GM12878 (cell line): ENCODE measurements around the gene HYI.

ENCODE experiments used
- BHLHE40 ChIP-seq, 2 experiments: fragments of 450-650 bp in 1 of 2; IDR thresholded peaks; 2 replicates each; pipeline ENCODE4 v1.6.1; 2011 to 2017; ENCODE audit warnings: low read depth in 2 of 2, borderline replicate concordance in 1 of 2, improper control_type of control experiment in 1 of 2, low read length in 1 of 2, mild to moderate bottlenecking in 1 of 2
- CEBPB ChIP-seq, 2 experiments: fragments of 150-350 bp in 1 of 2; IDR thresholded peaks; 2 replicates each; pipeline ENCODE4 v1.6.1; 2012 to 2014; ENCODE audit warnings: low read depth in 2 of 2, low read length in 2 of 2, borderline replicate concordance in 1 of 2, inconsistent platforms in 1 of 2
- EGR1 ChIP-seq, 2 experiments: IDR thresholded peaks; 1 replicate in 1 of 2; 2 replicates in 1 of 2; pipeline ENCODE4 v1.6.1; 2011 to 2012; ENCODE audit warnings: low read depth in 2 of 2, low read length in 2 of 2, borderline replicate concordance in 1 of 2, mild to moderate bottlenecking in 1 of 2, moderate library complexity in 1 of 2
- EZH2 ChIP-seq: IDR thresholded peaks from 2 replicates; pipeline ENCODE4 v1.6.1; 2012; ENCODE audit warnings: low read depth, mild to moderate bottlenecking, control low read depth, inconsistent platforms, low read length, borderline replicate concordance; ENCODE audit not compliant: control insufficient read depth
- GABPA ChIP-seq: IDR thresholded peaks from 2 replicates; pipeline ENCODE4 v1.6.1; 2014; ENCODE audit warnings: antibody characterized with exemption, low read depth, mild to moderate bottlenecking, inconsistent platforms
- JUND ChIP-seq: IDR thresholded peaks from 2 replicates; pipeline ENCODE4 v1.6.1; 2012; ENCODE audit warnings: low read depth, mild to moderate bottlenecking, low read length, improper control_type of control experiment, moderate library complexity
- NFYB ChIP-seq: IDR thresholded peaks from 2 replicates; pipeline ENCODE4 v1.6.1; 2011; ENCODE audit warnings: low read depth, mild to moderate bottlenecking, low read length, improper control_type of control experiment, moderate library complexity; ENCODE audit not compliant: insufficient read depth
- RAD21 ChIP-seq: IDR thresholded peaks from 2 replicates; pipeline ENCODE4 v1.6.1; 2011; ENCODE audit warnings: mild to moderate bottlenecking, low read depth, low read length, moderate library complexity; ENCODE audit not compliant: insufficient read depth
- RB1 ChIP-seq: fragments of 450-650 bp; formaldehyde crosslinking; IDR thresholded peaks from 2 replicates; pipeline ENCODE4 v1.6.1; 2017; ENCODE audit warnings: mild to moderate bottlenecking, borderline replicate concordance
- SIN3A ChIP-seq: IDR thresholded peaks from 2 replicates; pipeline ENCODE4 v1.6.1; 2012; ENCODE audit warnings: low read depth, low read length, improper control_type of control experiment
- SIX5 ChIP-seq: IDR thresholded peaks from 2 replicates; pipeline ENCODE4 v1.6.1; 2011; ENCODE audit warnings: mild to moderate bottlenecking, low read depth, low read length, moderate library complexity; ENCODE audit not compliant: severe bottlenecking
- SMC3 ChIP-seq: IDR thresholded peaks from 2 replicates; pipeline ENCODE4 v1.6.1; 2011; ENCODE audit warnings: low read length, improper control_type of control experiment, borderline replicate concordance
- TF ChIP-seq, protein P1 (sequence below): IDR thresholded peaks from 2 replicates; pipeline ENCODE4 v1.6.1; 2012; ENCODE audit warnings: mild to moderate bottlenecking, low read depth, low read length

DNA sequence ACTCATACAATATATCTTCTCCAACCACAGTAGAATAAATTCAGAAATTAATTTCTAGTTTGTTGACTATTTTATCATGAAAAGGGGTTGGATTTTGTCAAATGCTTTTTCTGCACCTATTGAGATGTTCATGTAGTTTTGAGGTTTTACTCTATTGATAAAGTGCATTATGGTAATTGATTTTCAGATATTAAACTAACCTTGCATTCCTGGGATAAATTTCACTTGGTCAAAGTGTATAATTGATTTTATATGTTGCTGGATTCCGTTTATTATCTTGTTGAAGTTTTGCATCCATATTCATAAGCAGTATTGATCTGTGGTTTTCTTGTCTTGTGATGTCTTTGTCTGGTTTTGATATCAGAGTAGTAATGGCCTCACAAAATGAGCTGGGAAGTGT, 34.4 kb upstream of the HYI start:
- TF ChIP-seq BHLHE40 (IDR thresholded peaks at IDR 0.05; ENCODE audit: borderline replicate concordance in 1 of 2, low read depth in 2 of 2, low read length in 1 of 2) (no peak), SIN3A (no peak), NFYB (no peak), RB1 (no peak), EZH2 (no peak), JUND (no peak), GABPA (no peak), SIX5 (no peak), EGR1 (IDR thresholded peaks at IDR 0.05; ENCODE audit: borderline replicate concordance in 1 of 2, low read depth in 2 of 2, low read length in 2 of 2) (no peak), RAD21 (no peak), SMC3 (no peak), CEBPB (IDR thresholded peaks at IDR 0.05; ENCODE audit: borderline replicate concordance in 1 of 2, low read depth in 2 of 2, low read length in 2 of 2) (no peak)
- TF ChIP-seq, protein P1, sequence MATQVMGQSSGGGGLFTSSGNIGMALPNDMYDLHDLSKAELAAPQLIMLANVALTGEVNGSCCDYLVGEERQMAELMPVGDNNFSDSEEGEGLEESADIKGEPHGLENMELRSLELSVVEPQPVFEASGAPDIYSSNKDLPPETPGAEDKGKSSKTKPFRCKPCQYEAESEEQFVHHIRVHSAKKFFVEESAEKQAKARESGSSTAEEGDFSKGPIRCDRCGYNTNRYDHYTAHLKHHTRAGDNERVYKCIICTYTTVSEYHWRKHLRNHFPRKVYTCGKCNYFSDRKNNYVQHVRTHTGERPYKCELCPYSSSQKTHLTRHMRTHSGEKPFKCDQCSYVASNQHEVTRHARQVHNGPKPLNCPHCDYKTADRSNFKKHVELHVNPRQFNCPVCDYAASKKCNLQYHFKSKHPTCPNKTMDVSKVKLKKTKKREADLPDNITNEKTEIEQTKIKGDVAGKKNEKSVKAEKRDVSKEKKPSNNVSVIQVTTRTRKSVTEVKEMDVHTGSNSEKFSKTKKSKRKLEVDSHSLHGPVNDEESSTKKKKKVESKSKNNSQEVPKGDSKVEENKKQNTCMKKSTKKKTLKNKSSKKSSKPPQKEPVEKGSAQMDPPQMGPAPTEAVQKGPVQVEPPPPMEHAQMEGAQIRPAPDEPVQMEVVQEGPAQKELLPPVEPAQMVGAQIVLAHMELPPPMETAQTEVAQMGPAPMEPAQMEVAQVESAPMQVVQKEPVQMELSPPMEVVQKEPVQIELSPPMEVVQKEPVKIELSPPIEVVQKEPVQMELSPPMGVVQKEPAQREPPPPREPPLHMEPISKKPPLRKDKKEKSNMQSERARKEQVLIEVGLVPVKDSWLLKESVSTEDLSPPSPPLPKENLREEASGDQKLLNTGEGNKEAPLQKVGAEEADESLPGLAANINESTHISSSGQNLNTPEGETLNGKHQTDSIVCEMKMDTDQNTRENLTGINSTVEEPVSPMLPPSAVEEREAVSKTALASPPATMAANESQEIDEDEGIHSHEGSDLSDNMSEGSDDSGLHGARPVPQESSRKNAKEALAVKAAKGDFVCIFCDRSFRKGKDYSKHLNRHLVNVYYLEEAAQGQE = no peak
